GM12864 (cell line): ENCODE data around the gene CHST11.

ENCODE experiments used
- DNase-seq: peaks from one replicate; pipeline ENCODE4 v3.0.0-alpha.2; 2011; ENCODE audit warnings: low read depth
- H3K4me3 ChIP-seq: 2 replicates; pipeline ENCODE4 v1.5.1; 2011; ENCODE audit warnings: mild to moderate bottlenecking, low read depth, low read length, control low read depth
- TF ChIP-seq, protein P1 (sequence below): IDR thresholded peaks from 2 replicates; pipeline ENCODE4 v1.5.1; 2011; ENCODE audit warnings: low read depth, mild to moderate bottlenecking, moderate library complexity, low read length, control low read depth, inconsistent platforms; ENCODE audit errors: missing control alignments

CHST11 gene

DNA sequence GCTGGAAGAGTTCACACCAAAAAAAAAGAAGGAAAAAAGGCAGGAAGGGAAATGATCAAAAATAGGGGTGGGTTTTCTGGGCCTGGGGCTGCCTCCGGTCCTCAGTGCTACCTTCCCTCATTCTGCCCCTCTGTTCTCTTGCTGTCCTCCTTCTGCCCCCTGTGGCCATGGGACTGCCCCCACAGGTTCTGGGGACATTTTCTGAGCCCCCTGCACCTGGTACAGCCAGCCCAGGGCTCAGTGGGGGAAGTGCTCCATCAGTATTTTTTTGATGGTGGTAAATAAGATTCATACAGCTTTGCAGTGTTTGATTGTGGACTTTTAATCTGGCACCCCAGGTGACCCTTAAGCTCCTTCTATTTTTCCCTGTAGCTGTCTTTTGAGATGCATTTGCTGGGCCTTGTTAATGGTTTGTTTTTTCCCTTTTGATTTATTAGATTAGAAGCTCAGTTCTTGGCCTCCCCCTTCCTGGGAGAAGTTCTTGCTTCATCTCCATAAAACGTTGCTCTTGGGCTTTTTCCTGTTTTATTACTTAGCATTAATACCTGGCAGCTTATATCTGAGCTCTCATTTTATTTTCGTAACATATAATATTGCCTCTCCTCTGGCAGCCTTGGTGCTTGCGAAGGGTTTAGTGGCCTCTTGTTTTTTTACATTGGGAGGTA is 43.1 kb downstream of the CHST11 start:
- TF ChIP-seq, protein P1, sequence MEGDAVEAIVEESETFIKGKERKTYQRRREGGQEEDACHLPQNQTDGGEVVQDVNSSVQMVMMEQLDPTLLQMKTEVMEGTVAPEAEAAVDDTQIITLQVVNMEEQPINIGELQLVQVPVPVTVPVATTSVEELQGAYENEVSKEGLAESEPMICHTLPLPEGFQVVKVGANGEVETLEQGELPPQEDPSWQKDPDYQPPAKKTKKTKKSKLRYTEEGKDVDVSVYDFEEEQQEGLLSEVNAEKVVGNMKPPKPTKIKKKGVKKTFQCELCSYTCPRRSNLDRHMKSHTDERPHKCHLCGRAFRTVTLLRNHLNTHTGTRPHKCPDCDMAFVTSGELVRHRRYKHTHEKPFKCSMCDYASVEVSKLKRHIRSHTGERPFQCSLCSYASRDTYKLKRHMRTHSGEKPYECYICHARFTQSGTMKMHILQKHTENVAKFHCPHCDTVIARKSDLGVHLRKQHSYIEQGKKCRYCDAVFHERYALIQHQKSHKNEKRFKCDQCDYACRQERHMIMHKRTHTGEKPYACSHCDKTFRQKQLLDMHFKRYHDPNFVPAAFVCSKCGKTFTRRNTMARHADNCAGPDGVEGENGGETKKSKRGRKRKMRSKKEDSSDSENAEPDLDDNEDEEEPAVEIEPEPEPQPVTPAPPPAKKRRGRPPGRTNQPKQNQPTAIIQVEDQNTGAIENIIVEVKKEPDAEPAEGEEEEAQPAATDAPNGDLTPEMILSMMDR = no peak
- DNase-seq = no peak
- no peak overlapping the region for H3K4me3 ChIP-seq

DNA sequence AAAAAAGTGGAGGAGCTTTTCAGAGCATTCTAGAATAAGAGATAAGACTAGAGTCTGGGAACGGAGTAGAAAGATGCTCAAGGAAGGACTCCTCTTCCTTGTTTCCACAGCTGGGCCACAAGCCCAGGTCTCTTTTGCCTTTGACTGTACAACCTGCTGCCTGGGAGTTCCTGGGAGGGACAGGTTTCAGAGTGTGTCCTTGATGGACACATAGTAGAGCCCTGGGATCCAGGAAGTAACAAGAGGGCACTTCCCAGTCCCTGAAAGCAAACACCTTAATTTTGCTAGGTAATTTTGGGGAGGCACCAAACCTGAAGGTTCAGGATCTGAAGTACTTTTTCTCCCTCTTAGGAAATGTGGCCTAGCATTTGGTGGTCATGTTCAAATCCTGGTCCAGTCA is 44.4 kb downstream of the CHST11 start:
- no peak for DNase-seq
- H3K4me3 ChIP-seq = no peak overlapping the region
- TF ChIP-seq, protein P1 = no peak

DNA sequence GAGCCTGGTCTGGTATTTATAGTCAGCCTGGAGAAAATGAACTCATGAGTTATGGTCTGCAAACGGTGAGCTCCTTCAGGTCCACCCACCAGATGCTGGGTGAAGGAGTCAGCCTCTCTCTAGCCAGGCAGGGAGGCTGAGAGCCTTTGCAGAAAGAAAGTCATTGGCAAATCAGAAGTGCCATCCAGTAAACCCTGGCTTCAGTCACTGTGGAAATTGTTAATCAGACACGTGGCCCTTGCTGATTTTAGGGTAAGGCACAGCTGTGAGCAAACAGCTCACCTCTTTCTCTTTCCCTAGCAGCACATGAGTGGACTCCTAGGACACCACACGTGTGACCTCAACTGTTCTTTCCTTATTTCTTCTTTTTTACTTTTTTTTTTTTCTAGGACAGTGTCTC is 44.9 kb downstream of the CHST11 start:
- no peak for DNase-seq
- TF ChIP-seq, protein P1 = no peak
- no peak overlapping the region for H3K4me3 ChIP-seq

DNA sequence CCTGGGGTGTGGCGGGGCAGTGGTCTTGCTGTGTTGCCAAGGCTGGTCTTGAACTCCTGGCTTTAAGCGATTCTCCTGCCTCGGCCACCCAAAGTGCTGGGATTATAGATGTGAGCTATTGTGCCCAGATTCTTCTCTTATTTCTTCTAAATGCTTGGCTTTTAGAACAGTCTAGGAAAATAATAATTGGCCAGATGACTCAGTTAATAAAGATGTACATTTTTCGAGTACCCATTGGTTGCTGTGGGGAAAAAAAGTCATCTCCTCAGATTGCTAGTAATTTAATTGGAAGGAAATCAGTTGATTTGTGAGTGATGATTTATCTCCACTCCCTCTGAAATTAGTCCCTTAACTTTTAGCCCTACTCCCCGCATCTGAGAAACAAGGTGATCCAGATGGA is 45.5 kb downstream of the CHST11 start:
- TF ChIP-seq, protein P1 = no peak
- no peak for DNase-seq

DNA sequence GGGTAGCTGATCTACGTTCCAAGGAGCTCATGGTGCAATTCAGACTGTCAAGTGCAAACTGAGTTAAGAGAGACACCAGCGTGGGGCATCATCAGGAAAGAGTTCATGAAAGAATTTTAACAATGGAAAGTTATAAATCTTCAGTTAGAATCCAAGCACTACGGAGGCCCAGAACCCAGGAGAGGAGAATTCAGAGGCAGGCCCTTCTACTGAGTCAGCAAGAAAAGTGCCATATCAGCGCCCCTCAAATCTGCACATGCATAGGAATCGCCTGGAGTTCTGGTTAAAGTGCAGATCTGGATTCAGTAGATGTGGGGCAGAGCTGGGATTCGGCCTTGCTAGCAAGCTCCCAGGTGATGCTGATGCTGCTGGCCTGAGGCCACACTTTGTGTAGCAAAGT is 45.9 kb downstream of the CHST11 start:
- no peak for DNase-seq
- TF ChIP-seq, protein P1 = no peak
- no peak overlapping the region for H3K4me3 ChIP-seq

More for the DNA sequence above, 45.5 kb downstream of the CHST11 start:
- H3K4me3 ChIP-seq = no peak overlapping the region

DNA sequence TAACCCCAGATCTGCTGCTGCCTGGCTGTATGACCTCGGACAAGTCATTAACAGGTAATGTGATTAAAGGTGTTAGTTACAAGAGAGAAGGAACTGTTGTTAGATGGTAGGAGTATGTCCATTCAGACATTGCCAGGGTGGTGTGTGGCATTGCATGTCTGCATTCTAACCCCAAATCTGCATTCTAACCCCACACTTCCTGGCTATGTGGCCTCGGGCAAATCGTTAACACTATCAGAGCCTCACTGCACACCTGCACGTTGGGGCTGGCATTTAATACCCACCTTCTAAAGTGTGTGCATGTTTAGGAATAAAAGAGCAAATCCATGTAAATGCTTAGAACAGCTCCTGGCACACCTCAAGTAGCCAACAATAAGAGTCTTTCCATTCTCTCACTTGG is 46.4 kb downstream of the CHST11 start:
- TF ChIP-seq, protein P1 = no peak
- no peak overlapping the region for H3K4me3 ChIP-seq
- no peak for DNase-seq

DNA sequence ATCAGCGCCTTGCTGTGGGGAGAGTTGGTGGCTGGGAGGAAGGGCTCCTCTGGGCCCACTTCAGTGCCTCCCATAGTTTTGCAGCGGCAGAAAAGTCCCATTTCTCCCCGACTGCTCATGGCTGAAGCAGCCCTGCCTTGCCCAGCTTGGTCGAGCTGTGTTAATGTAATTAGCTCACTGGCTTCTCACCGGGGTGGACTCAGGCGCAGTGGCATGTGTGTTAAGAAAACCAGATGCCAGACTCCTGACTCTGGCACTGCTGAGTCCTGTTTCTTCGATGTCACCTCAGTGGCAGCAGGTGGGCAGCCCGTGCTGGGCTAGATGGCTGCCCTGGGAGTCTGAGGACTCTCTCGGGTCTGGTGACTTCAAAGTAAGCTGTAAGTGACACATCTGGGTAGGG is 47.4 kb downstream of the CHST11 start:
- H3K4me3 ChIP-seq = no peak overlapping the region
- DNase-seq = no peak
- TF ChIP-seq, protein P1 = no peak
